H1 (cell line): ENCODE data around the gene MOG. TPM values are rescaled to one million over a fixed set of nuclear protein-coding genes. Genes with fewer than 3 reads are reported as not detected.
A peak's percentile ranks its signal among the peaks of the same experiment; 100 is the strongest.

Experiments
- CTCF ChIA-PET: fragments of 300-600 bp; sonication (Branson Sonifier 250); formaldehyde crosslinking; loops from one replicate; lab custom pipeline; 2021; ENCODE audit not compliant: partially characterized antibody; lab: Charles Lee
- POLR2A ChIA-PET: fragments of 300-600 bp; sonication (Branson Sonifier 250); formaldehyde crosslinking; loops from one replicate; lab custom pipeline; 2021; ENCODE audit warnings: inconsistent platforms; ENCODE audit not compliant: partially characterized antibody; lab: Charles Lee
- DNase-seq, 2 experiments: peaks; one replicate each; pipeline versions ENCODE4 v3.0.0 to v3.0.0-alpha.2; 2010 to 2022; ENCODE audit warnings: low spot score in 2 of 2, low read depth in 1 of 2, mixed read lengths in 1 of 2
- FAIRE-seq: peaks from 2 replicates; lab custom pipeline; 2011; peaks lifted over from hg19 to GRCh38; lab: Jason Lieb, UNC
- H2AFZ ChIP-seq: 2 replicates; pipeline ENCODE4 v1.8.1; 2012; ENCODE audit warnings: low read length, inconsistent platforms
- H2AK5ac ChIP-seq: 2 replicates; pipeline ENCODE4 v1.6.1; 2013; ENCODE audit warnings: low read depth, low read length
- H2BK120ac ChIP-seq: replicated peaks from 2 replicates; pipeline ENCODE3; 2013; ENCODE audit warnings: low read depth, low read length, inconsistent platforms
- H2BK12ac ChIP-seq: 2 replicates; pipeline ENCODE4 v1.6.1; 2013; ENCODE audit warnings: low read depth, low read length
- H2BK15ac ChIP-seq: 2 replicates; pipeline ENCODE4 v1.6.1; 2013; ENCODE audit warnings: low read length
- H2BK20ac ChIP-seq: 2 replicates; pipeline ENCODE4 v1.6.1; 2013; ENCODE audit warnings: low read length
- H2BK5ac ChIP-seq: 2 replicates; pipeline ENCODE4 v1.6.1; 2013; ENCODE audit warnings: low read depth, low read length
- H3K14ac ChIP-seq: 2 replicates; pipeline ENCODE4 v1.6.1; 2013; ENCODE audit warnings: inconsistent platforms; ENCODE audit not compliant: insufficient read length
- H3K18ac ChIP-seq: 2 replicates; pipeline ENCODE4 v1.6.1; 2013; ENCODE audit warnings: low read length; ENCODE audit errors: extremely low read depth
- H3K23ac ChIP-seq: 2 replicates; pipeline ENCODE4 v1.6.1; 2013; ENCODE audit warnings: inconsistent platforms; ENCODE audit not compliant: insufficient read length
- H3K23me2 ChIP-seq: 2 replicates; pipeline ENCODE4 v1.6.1; 2013; ENCODE audit warnings: low read depth, low read length
- H3K27ac ChIP-seq: 2 replicates; pipeline ENCODE4 v1.6.1; 2011; ENCODE audit warnings: low read depth, low read length, inconsistent platforms
- H3K27me3 ChIP-seq, 4 experiments: replicated peaks in 1 of 4; 1 replicate in 1 of 4; 2 replicates in 3 of 4; pipeline versions ENCODE4 v1.6.1 to v1.8.1; 2011 to 2013; ENCODE audit warnings: low read length in 3 of 4, mild to moderate bottlenecking in 3 of 4, inconsistent platforms in 2 of 4, mixed read lengths in 2 of 4, moderate library complexity in 1 of 4; ENCODE audit not compliant: control insufficient read depth in 3 of 4, insufficient read depth in 3 of 4; ENCODE audit errors: extremely low read depth in 1 of 4
- H3K36me3 ChIP-seq, 4 experiments: 2 replicates each; pipeline versions ENCODE4 v1.6.1 to v1.8.1; 2011 to 2013; ENCODE audit warnings: mild to moderate bottlenecking in 4 of 4, low read length in 3 of 4, moderate library complexity in 2 of 4, control low read depth in 1 of 4, inconsistent platforms in 1 of 4; ENCODE audit not compliant: insufficient read depth in 4 of 4, control insufficient read depth in 2 of 4
- H3K4ac ChIP-seq: replicated peaks from 2 replicates; pipeline ENCODE3; 2013; ENCODE audit warnings: low read length, low read depth, mixed read lengths, inconsistent platforms; ENCODE audit not compliant: insufficient read length
- H3K4me1 ChIP-seq, 4 experiments: replicated peaks in 1 of 4; 1 replicate in 1 of 4; 2 replicates in 3 of 4; pipeline versions ENCODE4 v1.6.1 to v1.8.1; 2011 to 2013; ENCODE audit warnings: low read length in 3 of 4, inconsistent platforms in 2 of 4, mixed read lengths in 1 of 4; ENCODE audit not compliant: insufficient read depth in 4 of 4, control insufficient read depth in 3 of 4
- H3K4me2 ChIP-seq, 2 experiments: 2 replicates each; pipeline versions ENCODE4 v1.6.1 to v1.8.1; 2011 to 2013; ENCODE audit warnings: low read depth in 2 of 2, low read length in 2 of 2, control low read depth in 1 of 2, inconsistent platforms in 1 of 2, mild to moderate bottlenecking in 1 of 2; ENCODE audit not compliant: insufficient read depth in 1 of 2
- H3K4me3 ChIP-seq, 4 experiments: fragments of 200-600, 300-600 bp in 1 of 4; sonication (generic), shearing (Covaris generic), sonication (Bioruptor Twin) in 1 of 4; 2 replicates each; pipeline versions ENCODE4 v1.5.1 to v1.8.1; 2011 to 2016; ENCODE audit warnings: low read length in 4 of 4, low read depth in 3 of 4, control low read depth in 2 of 4, inconsistent platforms in 2 of 4, mild to moderate bottlenecking in 2 of 4, mixed read lengths in 1 of 4, moderate library complexity in 1 of 4; ENCODE audit not compliant: insufficient read depth in 2 of 4; ENCODE audit errors: extremely low read depth in 1 of 4
- H3K56ac ChIP-seq: replicated peaks from 2 replicates; pipeline ENCODE3; 2013; ENCODE audit warnings: low read depth, mild to moderate bottlenecking, mixed read lengths, low read length, inconsistent platforms; ENCODE audit not compliant: insufficient read length
- H3K79me1 ChIP-seq: 2 replicates; pipeline ENCODE4 v1.6.1; 2013; ENCODE audit warnings: low read depth, low read length, control low read depth
- H3K79me2 ChIP-seq, 2 experiments: 2 replicates each; pipeline versions ENCODE4 v1.6.1 to v1.8.1; 2012 to 2013; ENCODE audit warnings: low read length in 2 of 2, mild to moderate bottlenecking in 2 of 2, inconsistent platforms in 1 of 2; ENCODE audit not compliant: insufficient read depth in 2 of 2, control insufficient read depth in 1 of 2
- H3K9ac ChIP-seq, 4 experiments: replicated peaks in 1 of 4; 1 replicate in 1 of 4; 2 replicates in 3 of 4; pipeline versions ENCODE4 v1.6.1 to v1.8.1; 2011 to 2013; ENCODE audit warnings: low read depth in 3 of 4, low read length in 3 of 4, control low read depth in 2 of 4, mild to moderate bottlenecking in 2 of 4, moderate library complexity in 2 of 4, inconsistent platforms in 1 of 4; ENCODE audit errors: extremely low read depth in 1 of 4
- H3K9me3 ChIP-seq, 2 experiments: 2 replicates each; pipeline versions ENCODE4 v1.6.1 to v1.8.1; 2012 to 2013; ENCODE audit warnings: mild to moderate bottlenecking in 2 of 2, moderate library complexity in 2 of 2, control low read depth in 1 of 2, inconsistent platforms in 1 of 2, low read depth in 1 of 2, low read length in 1 of 2, mixed read lengths in 1 of 2; ENCODE audit not compliant: insufficient read depth in 2 of 2
- H4K20me1 ChIP-seq, 2 experiments: replicated peaks in 1 of 2; 2 replicates each; pipeline versions ENCODE3 to v1.8.1; 2011 to 2013; ENCODE audit warnings: inconsistent platforms in 2 of 2, low read length in 2 of 2, mild to moderate bottlenecking in 1 of 2; ENCODE audit not compliant: insufficient read depth in 2 of 2, control insufficient read depth in 1 of 2
- H4K5ac ChIP-seq: 2 replicates; pipeline ENCODE4 v1.6.1; 2013; ENCODE audit warnings: low read length, low read depth, mixed read lengths, inconsistent platforms; ENCODE audit not compliant: insufficient read length
- H4K8ac ChIP-seq: 2 replicates; pipeline ENCODE4 v1.8.0; 2013; ENCODE audit warnings: mild to moderate bottlenecking, moderate library complexity, low read length, inconsistent platforms; ENCODE audit not compliant: insufficient read depth; ENCODE audit errors: extremely low read depth
- H4K91ac ChIP-seq: replicated peaks from 2 replicates; pipeline ENCODE3; 2013; ENCODE audit warnings: low read length, mixed read lengths, inconsistent platforms; ENCODE audit not compliant: insufficient read length
- ATF2 ChIP-seq: IDR thresholded peaks from 2 replicates; pipeline ENCODE4 v1.6.1; 2012; ENCODE audit warnings: low read length, inconsistent platforms
- CREB1 ChIP-seq: IDR thresholded peaks from 2 replicates; pipeline ENCODE4 v1.6.1; 2012; ENCODE audit warnings: inconsistent platforms
- CTBP2 ChIP-seq: IDR thresholded peaks from 2 replicates; pipeline ENCODE4 v1.7.0; 2011; ENCODE audit warnings: borderline replicate concordance, mild to moderate bottlenecking, moderate library complexity, mixed read lengths, low read length; ENCODE audit not compliant: insufficient read depth, insufficient read length
- CTCF ChIP-seq, 3 experiments: IDR thresholded peaks; 1 replicate in 2 of 3; 2 replicates in 1 of 3; pipeline versions ENCODE4 v1.5.1 to v1.6.1; 2011; ENCODE audit warnings: low read length in 3 of 3, mild to moderate bottlenecking in 3 of 3, inconsistent platforms in 2 of 3, low read depth in 1 of 3, moderate library complexity in 1 of 3; ENCODE audit not compliant: insufficient read depth in 1 of 3; ENCODE audit errors: control extremely low read depth in 1 of 3
- GABPA ChIP-seq: IDR thresholded peaks from 2 replicates; pipeline ENCODE4 v1.6.1; 2011; ENCODE audit warnings: mild to moderate bottlenecking, low read length, moderate library complexity, borderline replicate concordance; ENCODE audit not compliant: insufficient read depth
- HDAC2 ChIP-seq, 2 experiments: fragments of 300-600 bp in 1 of 2; sonication (generic) in 1 of 2; IDR thresholded peaks; 2 replicates each; pipeline ENCODE4 v1.6.1; 2011 to 2012; ENCODE audit warnings: low read depth in 2 of 2, low read length in 2 of 2, mild to moderate bottlenecking in 2 of 2, moderate library complexity in 2 of 2, borderline replicate concordance in 1 of 2, inconsistent platforms in 1 of 2
- POLR2A ChIP-seq, 2 experiments: IDR thresholded peaks; 1 replicate in 1 of 2; 2 replicates in 1 of 2; pipeline ENCODE4 v1.6.1; 2011; ENCODE audit warnings: low read depth in 2 of 2, low read length in 2 of 2, mild to moderate bottlenecking in 2 of 2; ENCODE audit errors: control extremely low read depth in 1 of 2
- RBBP5 ChIP-seq: IDR thresholded peaks from 2 replicates; pipeline ENCODE4 v1.7.1; 2012; ENCODE audit warnings: low read depth, mild to moderate bottlenecking, inconsistent platforms, low read length, moderate library complexity, borderline replicate concordance
- RXRA ChIP-seq: IDR thresholded peaks from 2 replicates; pipeline ENCODE4 v1.6.1; 2011; ENCODE audit warnings: low read depth, mild to moderate bottlenecking, low read length, moderate library complexity; ENCODE audit not compliant: insufficient read depth
- WGBS, 2 experiments: shearing (Covaris generic) in 1 of 2; methylation state at CpG; one replicate each; pipeline versions ENCODE4 v1.1.6 to v1.1.7; 2013 to 2015; ENCODE audit warnings: low lambda C conversion rate in 2 of 2, mixed read lengths in 2 of 2, inconsistent platforms in 1 of 2, low coverage in 1 of 2, missing lambda C conversion rate in 1 of 2; ENCODE audit not compliant: insufficient replicate concordance in 2 of 2, insufficient coverage in 1 of 2, insufficient read length in 1 of 2; ENCODE audit errors: extremely low coverage in 1 of 2, missing lambda C conversion rate in 1 of 2; 5-methylcytosine and 5-hydroxymethylcytosine counted together
- polyA plus RNA-seq, 7 experiments: library from polyadenylated mRNA; depleted of rRNA in 3 of 7; stranded (reverse) in 5 of 7; unstranded in 2 of 7; fragments of >200 nt in 5 of 7; fragments of 200-250 nt in 2 of 7; gene quantifications; 1 replicate in 5 of 7; 2 replicates in 1 of 7; 4 replicates in 1 of 7; pipeline versions ENCODE4 v1.2.1 to v1.2.3, GENCODE V29; 2011 to 2013; ENCODE audit warnings: missing spikeins in 2 of 7, mixed read lengths in 2 of 7
- total RNA-seq: library from RNA; stranded (reverse); fragmentation: NEBNext Ultra II Directional; extraction: Animal tissue kit (Norgen Biotek cat#: 25700); gene quantifications from 2 replicates; pipeline ENCODE4 v1.2.1, GENCODE V29; 2021

Gene MOG
- total and polyA plus RNA-seq, 2 of the 8 experiments (the other 6 are each of a cell fraction or from before 2014, with no cell fraction given), result 0.17 to 0.86 TPM

- Histone ChIP-seq H3K4me1 (peaks cover 4 to 13% (median 11%) of the 10 kb centered on the region in 4 experiments), H3K9me3 (no peaks in the 10 kb centered on the region), H3K36me3 (no peaks in the 10 kb centered on the region), H3K79me1 (no peaks in the 10 kb centered on the region), H2BK5ac (no peak overlapping the region), H2BK120ac (no peak overlapping the region), H2BK20ac (peak overlapping the region; percentile 68; the same call in 1 of the 2 replicates), H3K14ac (no peak overlapping the region), H3K27ac (no peak overlapping the region), H3K27me3 (no peaks in the 10 kb centered on the region), H2BK12ac (peak overlapping the region; percentile 72), H3K56ac (no peak overlapping the region), H4K91ac (peak overlapping the region; percentile 95), H3K4ac (no peak overlapping the region), H3K9ac (no peak overlapping the region), H4K8ac (no peak overlapping the region), H3K23me2 (no peaks in the 10 kb centered on the region), H2AFZ (no peak overlapping the region), H3K79me2 (no peaks in the 10 kb centered on the region), H3K23ac (no peak overlapping the region), H3K4me2 (no peak overlapping the region), H4K20me1 (no peaks in the 10 kb centered on the region), H3K4me3 (no peak overlapping the region), H2BK15ac (peak overlapping the region; percentile 55; the same call in 1 of the 2 replicates), H3K18ac (no peak overlapping the region), H2AK5ac (no peak overlapping the region), H4K5ac (no peak overlapping the region)
- POLR2A ChIA-PET, result interaction anchor here (2.1 kb wide), 1 partner anchor 10 kb away, joined by 15 read pairs; no protein-coding TSS in a partner anchor
- CTCF ChIA-PET, result interaction anchor here (3.1 to 24.4 kb wide), 5 partner anchors 10 to 40 kb away, joined by 16 to 658 read pairs (median 502); partner anchors contain the start of genes GABBR1 and ZFP57
- no peak for FAIRE-seq
- no peak for DNase-seq
- WGBS, 2 experiments, result 84% methylated on average over 2 of the region's 2 CpGs; no CpG with 5 or more reads in 1 of the 2 experiments
- TF ChIP-seq ATF2, result no peak
- no peak for TF ChIP-seq CTBP2
- no peak for TF ChIP-seq RXRA
- TF ChIP-seq HDAC2 (IDR thresholded peaks at IDR 0.05; ENCODE audit: borderline replicate concordance in 1 of 2, low read depth in 2 of 2, low read length in 2 of 2), result no peak
- no peak for TF ChIP-seq CREB1
- no peak for TF ChIP-seq CTCF (IDR thresholded peaks at IDR 0.05; ENCODE audit: control extremely low read depth in 1 of 3, insufficient read depth in 1 of 3, low read depth in 1 of 3, low read length in 3 of 3)
- TF ChIP-seq RBBP5, result no peak
- no peak for TF ChIP-seq GABPA
- no peak for TF ChIP-seq POLR2A (IDR thresholded peaks at IDR 0.05; ENCODE audit: control extremely low read depth in 1 of 2, low read depth in 2 of 2, low read length in 2 of 2)
Observed at GRCh38 chr6:29656157-29656556, 735 bp upstream of the MOG start.
